Endothelial cell of umbilical vein (primary cell): ENCODE measurements around the gene VPS54. TPM values are rescaled to one million over a fixed set of nuclear protein-coding genes. Genes with fewer than 3 reads are reported as not detected.

Experiments used
- BruUV-seq: library from RNA; stranded (reverse); fragments of 400-500 nt; replicated peaks from 2 replicates; lab custom pipeline; 2021; lab: Mats Ljungman, UMichigan
- CTCF ChIA-PET: fragments of 300-600, 350-600 bp; sonication (Branson Sonifier 250); formaldehyde crosslinking; loops from one replicate; lab custom pipeline; 2021; ENCODE audit warnings: antibody characterized with exemption, inconsistent platforms; lab: Charles Lee
- POLR2A ChIA-PET: fragments of 300-600, 350-600 bp; sonication (Branson Sonifier 250); formaldehyde crosslinking; loops from one replicate; lab custom pipeline; 2021; ENCODE audit warnings: antibody characterized with exemption, inconsistent platforms; lab: Charles Lee
- DNase-seq: peaks from one replicate; pipeline ENCODE4 v3.0.0-alpha.2; 2011; ENCODE audit warnings: low read depth, low spot score
- FAIRE-seq: peaks from 2 replicates; lab custom pipeline; 2011; peaks lifted over from hg19 to GRCh38; lab: Jason Lieb, UNC
- H2AFZ ChIP-seq: 2 replicates; pipeline ENCODE4 v1.6.0; 2012; ENCODE audit warnings: low read depth, low read length, control low read depth, inconsistent platforms
- H3K27ac ChIP-seq: 2 replicates; pipeline ENCODE4 v1.5.1; 2011; ENCODE audit warnings: low read depth, mild to moderate bottlenecking, control low read depth, low read length, moderate library complexity; ENCODE audit not compliant: insufficient read depth
- H3K27me3 ChIP-seq, 2 experiments: 2 replicates each; pipeline versions ENCODE4 v1.6.0 to v1.6.1; 2011; ENCODE audit warnings: low read length in 2 of 2, mixed read lengths in 1 of 2; ENCODE audit not compliant: control insufficient read depth in 2 of 2, insufficient read depth in 2 of 2
- H3K36me3 ChIP-seq, 2 experiments: 2 replicates in 1 of 2; 3 replicates in 1 of 2; pipeline ENCODE4 v1.5.1; 2011; ENCODE audit warnings: low read length in 2 of 2, mild to moderate bottlenecking in 1 of 2, moderate library complexity in 1 of 2; ENCODE audit not compliant: control insufficient read depth in 2 of 2, insufficient read depth in 2 of 2; ENCODE audit errors: extremely low read depth in 1 of 2
- H3K4me1 ChIP-seq: 3 replicates; pipeline ENCODE4 v1.5.1; 2011; ENCODE audit warnings: mild to moderate bottlenecking, low read length; ENCODE audit not compliant: control insufficient read depth, insufficient read depth; ENCODE audit errors: extremely low read depth
- H3K4me2 ChIP-seq: 2 replicates; pipeline ENCODE4 v1.6.1; 2011; ENCODE audit warnings: low read length, control low read depth, mixed read lengths; ENCODE audit not compliant: insufficient read depth
- H3K4me3 ChIP-seq, 3 experiments: fragments of 200-600 bp in 1 of 3; sonication (generic), shearing (Covaris generic) in 1 of 3; replicated peaks in 1 of 3; 2 replicates each; pipeline ENCODE4 v1.5.1; 2011 to 2016; ENCODE audit warnings: control low read depth in 3 of 3, low read length in 3 of 3, mild to moderate bottlenecking in 2 of 3, inconsistent platforms in 1 of 3, low read depth in 1 of 3, moderate library complexity in 1 of 3; ENCODE audit not compliant: insufficient read depth in 1 of 3
- H3K79me2 ChIP-seq: 2 replicates; pipeline ENCODE4 v1.6.0; 2012; ENCODE audit warnings: low read length, inconsistent platforms; ENCODE audit not compliant: control insufficient read depth, insufficient read depth
- H3K9ac ChIP-seq: replicated peaks from 2 replicates; pipeline ENCODE3; 2011; ENCODE audit warnings: low read length, control low read depth; ENCODE audit not compliant: insufficient read depth; ENCODE audit errors: extremely low read depth
- H3K9me1 ChIP-seq: replicated peaks from 3 replicates; pipeline ENCODE4 v1.6.0; 2011; ENCODE audit warnings: mild to moderate bottlenecking, low read length; ENCODE audit not compliant: control insufficient read depth, insufficient read depth; ENCODE audit errors: extremely low read depth
- H3K9me3 ChIP-seq: replicated peaks from 2 replicates; pipeline ENCODE4 v1.5.1; 2012; ENCODE audit warnings: low read length, inconsistent platforms; ENCODE audit not compliant: control insufficient read depth, insufficient read depth
- H4K20me1 ChIP-seq: replicated peaks from 2 replicates; pipeline ENCODE3; 2011; ENCODE audit warnings: mild to moderate bottlenecking, low read length; ENCODE audit not compliant: control insufficient read depth, insufficient read depth; ENCODE audit errors: extremely low read depth
- CTCF ChIP-seq, 2 donors: IDR thresholded peaks; 1 replicate in 1 of 2; 2 replicates in 1 of 2; pipeline ENCODE4 v1.5.1; 2011; ENCODE audit warnings: low read length in 2 of 2, mild to moderate bottlenecking in 2 of 2, moderate library complexity in 2 of 2, control low read depth in 1 of 2, inconsistent platforms in 1 of 2, low read depth in 1 of 2; ENCODE audit not compliant: insufficient read depth in 1 of 2; ENCODE audit errors: extremely low read depth in 1 of 2
- EZH2 ChIP-seq: IDR thresholded peaks from 2 replicates; pipeline ENCODE4 v1.6.1; 2012; ENCODE audit warnings: borderline replicate concordance, low read depth, mild to moderate bottlenecking, moderate library complexity, low read length, inconsistent platforms; ENCODE audit not compliant: severe bottlenecking
- FOS ChIP-seq: IDR thresholded peaks from 2 replicates; pipeline ENCODE4 v1.6.1; 2011; ENCODE audit warnings: mild to moderate bottlenecking, low read length, moderate library complexity, borderline replicate concordance; ENCODE audit not compliant: insufficient read depth
- GATA2 ChIP-seq: IDR thresholded peaks from 2 replicates; pipeline ENCODE4 v1.7.0; 2011; ENCODE audit warnings: low read depth, mild to moderate bottlenecking, moderate library complexity, mixed read lengths, low read length; ENCODE audit not compliant: insufficient read length, insufficient read depth
- JUN ChIP-seq: IDR thresholded peaks from 2 replicates; pipeline ENCODE4 v1.6.1; 2011; ENCODE audit warnings: borderline replicate concordance, low read depth; ENCODE audit not compliant: insufficient read length, insufficient read depth
- MAX ChIP-seq: IDR thresholded peaks from 2 replicates; pipeline ENCODE4 v1.6.1; 2011; ENCODE audit not compliant: insufficient read depth, insufficient read length
- MYC ChIP-seq: IDR thresholded peaks from one replicate; pipeline ENCODE4 v1.6.1; 2011; ENCODE audit warnings: mild to moderate bottlenecking, low read depth, low read length
- POLR2A ChIP-seq: IDR thresholded peaks from 2 replicates; pipeline ENCODE4 v1.6.1; 2012; ENCODE audit warnings: low read depth, mild to moderate bottlenecking, control low read depth, low read length
- POLR2AphosphoS5 ChIP-seq: IDR thresholded peaks from 2 replicates; pipeline ENCODE4 v1.6.1; 2012; ENCODE audit warnings: low read depth, mild to moderate bottlenecking, control low read depth, low read length, moderate library complexity; ENCODE audit not compliant: insufficient read depth
- dilution Hi-C: fragments of 300-500 bp; cut with MboI; formaldehyde crosslinking; loops from one replicate; pipeline ENCODE4 v1.15.0; 2019; ENCODE audit warnings: low sequenced_read_pairs; ENCODE audit not compliant: extremely low pct_ligation_motif_present
- intact Hi-C: fragments of 100-400 bp; cut with micrococcal nuclease; formaldehyde crosslinking; loops from one replicate; pipeline ENCODE4 v1.10.0; 2022
- polyA plus RNA-seq, 4 experiments: library from polyadenylated mRNA; depleted of rRNA in 3 of 4; stranded (reverse) in 3 of 4; unstranded in 1 of 4; fragments of >200 nt; gene quantifications; 2 replicates each; pipeline versions ENCODE4 v1.2.1 to v1.2.3, GENCODE V29; 2011 to 2012; ENCODE audit warnings: missing spikeins in 1 of 4
- total RNA-seq: library from RNA; stranded (reverse); gene quantifications from 2 replicates; pipeline ENCODE4 v1.2.3, GENCODE V29; 2021

The VPS54 gene
- total and polyA plus RNA-seq, 2 donors (not counting 3 experiments of a cell fraction or from before 2014, with no cell fraction given), result 6.3 to 17.7 TPM

- Histone ChIP-seq H3K4me3 (no peak overlapping the region), H3K79me2 (no peaks in the 10 kb centered on the region), H3K9ac (no peak overlapping the region), H2AFZ (no peak overlapping the region), H3K36me3 (peaks cover 0 to 3% of the 10 kb centered on the region in 2 experiments), H3K27me3 (no peaks in the 10 kb centered on the region), H3K9me3 (no peaks in the 10 kb centered on the region), H3K4me1 (no peaks in the 10 kb centered on the region), H4K20me1 (no peaks in the 10 kb centered on the region), H3K27ac (no peak overlapping the region), H3K4me2 (no peak overlapping the region), H3K9me1 (no peaks in the 10 kb centered on the region)
- intact Hi-C loops, result no loop called here
- no peak for FAIRE-seq
- dilution Hi-C loops, result no loop called here
- ChIA-PET POLR2A (no interaction called here), CTCF (no interaction called here)
- no peak for DNase-seq
- no TSS peak for BruUV-seq
- TF ChIP-seq MYC (no peak), JUN (no peak), MAX (no peak)
These were observed 117.1 kb downstream of the VPS54 start for GRCh38 chr2:63902149-63902548.

DNA sequence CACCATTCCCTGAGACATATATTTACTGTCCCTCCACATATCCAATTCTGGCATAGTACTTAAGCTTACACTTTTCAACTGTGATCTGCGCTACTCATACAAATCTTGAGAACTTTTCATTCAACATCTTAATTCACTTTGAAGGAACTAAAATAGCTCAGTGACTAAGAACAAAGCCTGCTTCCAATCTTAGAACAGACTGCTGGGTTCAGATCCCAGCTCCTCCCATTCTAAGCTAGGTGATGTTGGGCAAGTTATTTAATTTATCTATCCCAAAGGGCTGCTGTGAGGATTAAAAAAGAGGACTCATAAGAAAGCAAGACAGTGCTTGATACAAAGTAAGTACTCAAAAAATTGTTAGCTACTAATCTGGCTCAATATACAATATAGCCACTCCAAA, 119.6 kb downstream of the VPS54 start:
- ChIA-PET POLR2A (no interaction called here), CTCF (interaction anchor here (1.1 kb wide), 1 partner anchor 428 kb away, joined by 3 read pairs; no protein-coding TSS in a partner anchor)
- Histone ChIP-seq H2AFZ (no peak overlapping the region), H3K79me2 (no peaks in the 10 kb centered on the region), H3K36me3 (peaks cover 0 to 5% of the 10 kb centered on the region in 2 experiments), H3K4me2 (no peak overlapping the region), H3K9ac (no peak overlapping the region), H3K9me1 (no peaks in the 10 kb centered on the region), H3K4me1 (no peaks in the 10 kb centered on the region), H3K9me3 (no peaks in the 10 kb centered on the region), H4K20me1 (no peaks in the 10 kb centered on the region), H3K4me3 (no peak overlapping the region), H3K27ac (no peak overlapping the region), H3K27me3 (no peaks in the 10 kb centered on the region)
- FAIRE-seq (no peak), DNase-seq (no peak)
- no TSS peak for BruUV-seq
- dilution Hi-C loops (no loop called here), intact Hi-C loops (no loop called here)
- TF ChIP-seq GATA2 (no peak), CTCF (IDR thresholded peaks at IDR 0.05; ENCODE audit: extremely low read depth in 1 of 2, insufficient read depth in 1 of 2, low read depth in 1 of 2, low read length in 2 of 2) (no peak), POLR2A (no peak), POLR2AphosphoS5 (no peak), FOS (no peak), MAX (no peak), MYC (no peak), JUN (no peak), EZH2 (no peak)
